K562 (cell line): Measurements from ENCODE around the gene ANKS1B. TPM values are rescaled to one million over a fixed set of nuclear protein-coding genes. Genes with fewer than 3 reads are reported as not detected.
A peak's percentile ranks its signal among the peaks of the same experiment; 100 is the strongest.

Source experiments
- ATAC-seq: fragments of 200-7000 bp; cut with Tn5 transposase; 3 replicates; pipeline ENCODE4 v1.9.1; 2020; ENCODE audit warnings: moderate library complexity
- BruUV-seq: library from RNA; stranded (reverse); fragments of 400-500 nt; replicated peaks from 2 replicates; lab custom pipeline; 2021; lab: Mats Ljungman, UMichigan
- CTCF ChIA-PET: fragments of 300-600 bp; formaldehyde crosslinking; extraction: SDS; loops from one replicate; lab custom pipeline; 2021; ENCODE audit warnings: low intra/inter-chr PET ratio; lab: Yijun Ruan, JAX
- POLR2A ChIA-PET: fragments of 300-600, 350-650 bp; sonication (Branson Sonifier 250); formaldehyde crosslinking; extraction: SDS; loops from one replicate; lab custom pipeline; 2021; ENCODE audit warnings: antibody characterized with exemption, inconsistent platforms; lab: Yijun Ruan, JAX
- DNase-seq, 4 experiments: peaks; one replicate each; pipeline versions ENCODE4 v3.0.0 to v3.0.0-alpha.2; 2011 to 2018; ENCODE audit warnings: low spot score in 3 of 4, mixed read lengths in 3 of 4; ENCODE audit errors: extremely low read depth in 1 of 4
- FAIRE-seq: peaks from 2 replicates; lab custom pipeline; 2011; peaks lifted over from hg19 to GRCh38; lab: Jason Lieb, UNC
- H2AFZ ChIP-seq: 2 replicates; pipeline ENCODE4 v1.6.0; 2011; ENCODE audit warnings: low read depth, low read length, control low read depth, inconsistent platforms
- H3K27ac ChIP-seq: fragments of 200-600 bp; 3 replicates; pipeline ENCODE4 v1.8.0; 2011; ENCODE audit warnings: low read depth, mild to moderate bottlenecking, control low read depth, inconsistent platforms, low read length, moderate library complexity, mixed read lengths; ENCODE audit errors: extremely low read depth
- H3K27me3 ChIP-seq, 2 experiments: fragments of 300-600 bp in 1 of 2; 2 replicates in 1 of 2; 3 replicates in 1 of 2; pipeline versions ENCODE4 v1.6.0 to v1.8.0; 2011; ENCODE audit warnings: inconsistent platforms in 2 of 2, low read length in 2 of 2, mild to moderate bottlenecking in 1 of 2, mixed read lengths in 1 of 2, moderate library complexity in 1 of 2; ENCODE audit not compliant: control insufficient read depth in 2 of 2, insufficient read depth in 2 of 2
- H3K36me3 ChIP-seq: fragments of 300-600 bp; 3 replicates; pipeline ENCODE4 v1.8.0; 2011; ENCODE audit warnings: mild to moderate bottlenecking, low read length, inconsistent platforms; ENCODE audit not compliant: control insufficient read depth, insufficient read depth
- H3K4me1 ChIP-seq, 2 experiments: fragments of 200-600 bp in 1 of 2; replicated peaks in 1 of 2; 2 replicates in 1 of 2; 3 replicates in 1 of 2; pipeline versions ENCODE4 v1.5.1 to v1.8.0; 2011; ENCODE audit warnings: inconsistent platforms in 2 of 2, low read length in 2 of 2, mild to moderate bottlenecking in 1 of 2, mixed read lengths in 1 of 2, moderate library complexity in 1 of 2; ENCODE audit not compliant: control insufficient read depth in 2 of 2, insufficient read depth in 2 of 2
- H3K4me2 ChIP-seq: 2 replicates; pipeline ENCODE4 v1.6.1; 2011; ENCODE audit warnings: low read length, control low read depth, inconsistent platforms, mixed read lengths; ENCODE audit not compliant: insufficient read depth
- H3K4me3 ChIP-seq: fragments of 200-600 bp; sonication (generic), shearing (Covaris generic); 2 replicates; pipeline ENCODE4 v1.5.1; 2016; ENCODE audit warnings: control low read depth, inconsistent platforms
- H3K79me2 ChIP-seq: fragments of 200-600 bp; 3 replicates; pipeline ENCODE4 v1.8.0; 2011; ENCODE audit warnings: low read length, inconsistent platforms; ENCODE audit not compliant: control insufficient read depth, insufficient read depth
- H3K9ac ChIP-seq, 2 experiments: 2 replicates each; pipeline versions ENCODE4 v1.6.0 to v1.6.1; 2011; ENCODE audit warnings: low read depth in 2 of 2, low read length in 2 of 2, control low read depth in 1 of 2, inconsistent platforms in 1 of 2, mild to moderate bottlenecking in 1 of 2, mixed read lengths in 1 of 2; ENCODE audit not compliant: insufficient read depth in 1 of 2
- H3K9me1 ChIP-seq: one replicate; pipeline ENCODE4 v1.6.0; 2011; ENCODE audit warnings: inconsistent platforms, mild to moderate bottlenecking, low read length, moderate library complexity; ENCODE audit not compliant: control insufficient read depth, insufficient read depth
- H3K9me3 ChIP-seq: replicated peaks from 2 replicates; pipeline ENCODE4 v1.5.1; 2011; ENCODE audit warnings: low read depth, low read length, inconsistent platforms; ENCODE audit not compliant: control insufficient read depth, insufficient read depth
- H4K20me1 ChIP-seq: replicated peaks from 2 replicates; pipeline ENCODE4 v1.6.1; 2011; ENCODE audit warnings: low read length, inconsistent platforms, mixed read lengths; ENCODE audit not compliant: control insufficient read depth, insufficient read depth
- DNMT1 ChIP-seq: fragments of 450-650 bp; IDR thresholded peaks from 2 replicates; pipeline ENCODE4 v1.6.1; 2016; ENCODE audit warnings: antibody characterized with exemption, mild to moderate bottlenecking
- EP400 ChIP-seq: fragments of 450-650 bp; IDR thresholded peaks from 2 replicates; pipeline ENCODE4 v1.6.1; 2017; ENCODE audit warnings: antibody characterized with exemption, mild to moderate bottlenecking, moderate library complexity
- FUS ChIP-seq: fragments of 200-400 bp; formaldehyde crosslinking; optimal IDR thresholded peaks from 2 replicates; pipeline ENCODE3; 2017; ENCODE audit warnings: low read depth, low read length
- MCM3 ChIP-seq: fragments of 450-650 bp; IDR thresholded peaks from 2 replicates; pipeline ENCODE4 v1.6.1; 2016
- PKNOX1 ChIP-seq: fragments of 450-650 bp; IDR thresholded peaks from 2 replicates; pipeline ENCODE4 v1.6.1; 2016
- RBM25 ChIP-seq: fragments of 200-400 bp; formaldehyde crosslinking; IDR thresholded peaks from 2 replicates; pipeline ENCODE4 v1.6.1; 2018; ENCODE audit warnings: low read length, low read depth, moderate library complexity; ENCODE audit not compliant: severe bottlenecking
- ZNF121 ChIP-seq: sonication (generic); formaldehyde crosslinking; conservative IDR thresholded peaks from 2 replicates; pipeline ENCODE4 v1.8.0; 2022; ENCODE audit warnings: missing genetic modification reagents
- ZNF655 ChIP-seq: fragments of 250-450 bp; sonication (Bioruptor Pico); IDR thresholded peaks from 2 replicates; pipeline ENCODE4 v1.5.0; 2021
- WGBS: fragments of 100-300 bp; shearing (Covaris generic); methylation state at CpG from one replicate; pipeline ENCODE4 v1.1.6; 2016; ENCODE audit warnings: low coverage, mixed read lengths; ENCODE audit not compliant: insufficient coverage; ENCODE audit errors: missing lambda C conversion rate; 5-methylcytosine and 5-hydroxymethylcytosine counted together
- in situ Hi-C: fragments of 300-500 bp; cut with MboI; formaldehyde crosslinking; loops from 4 replicates; pipeline ENCODE4 v1.15.0; 2018; ENCODE audit warnings: inconsistent platforms, mixed read lengths
- intact Hi-C: fragments of 100-400 bp; cut with micrococcal nuclease; formaldehyde crosslinking; loops from 2 replicates; pipeline ENCODE4 v1.14.2; 2022
- polyA plus RNA-seq, 8 experiments: library from polyadenylated mRNA; depleted of rRNA in 4 of 8; stranded (reverse) in 5 of 8; unstranded in 3 of 8; fragments of >200 nt; fragmentation: Nextera tagmentation in 2 of 8; fragmentation: Illumina TruSeq in 1 of 8; extraction: Ambion mirVana in 2 of 8; extraction: Trizol in 1 of 8; gene quantifications; 2 replicates each; pipeline versions ENCODE4 v1.2.1 to v1.2.3, GENCODE V29; 2011 to 2014; ENCODE audit warnings: inconsistent platforms in 1 of 8, missing spikeins in 1 of 8
- total RNA-seq, 7 experiments: library from RNA; depleted of rRNA in 6 of 7; stranded (reverse); fragments of >200 nt in 6 of 7; fragmentation: Illumina TruSeq in 2 of 7; extraction: Trizol in 2 of 7; gene quantifications; 2 replicates each; pipeline versions ENCODE4 v1.2.1 to v1.2.3, GENCODE V29; 2011 to 2021; ENCODE audit warnings: low replicate concordance in 1 of 7

ANKS1B gene
- total and polyA plus RNA-seq, 9 of the 15 experiments (the other 6 are each of a cell fraction or from before 2014, with no cell fraction given): 0.04 to 0.47 (median 0.28) TPM; not detected in 4

GRCh38 chr12:98791406-98791805, 1193.3 kb downstream of the ANKS1B start:
- no peak overlapping the region for H3K9ac ChIP-seq
- H4K20me1 ChIP-seq: no peaks in the 10 kb centered on the region
- TF ChIP-seq DNMT1: no peak
- TF ChIP-seq RBM25: peak; percentile 66
- TF ChIP-seq ZNF121 (CRISPR knock-in tag): peak; percentile 79
- FAIRE-seq (no peak), DNase-seq (no peak), ATAC-seq (no peak)
- no peaks in the 10 kb centered on the region for H3K36me3 ChIP-seq
- in situ Hi-C loops: no loop called here
- 4% methylated on average over 3 of the region's 3 CpGs for WGBS
- no peaks in the 10 kb centered on the region for H3K9me1 ChIP-seq
- no peak overlapping the region for H3K27ac ChIP-seq
- ChIA-PET CTCF (no interaction called here), POLR2A (no interaction called here)
- no peak overlapping the region for H3K4me3 ChIP-seq
- no peaks in the 10 kb centered on the region for H3K79me2 ChIP-seq
- H3K4me1 ChIP-seq: no peaks in the 10 kb centered on the region; a peak in 1 of 5 replicates
- H3K9me3 ChIP-seq: no peaks in the 10 kb centered on the region
- BruUV-seq: no TSS peak
- no peak overlapping the region for H2AFZ ChIP-seq
- intact Hi-C loops: loop anchor here (10.0 kb wide), 1 partner anchor 227 kb away; no protein-coding TSS in a partner anchor
- H3K4me2 ChIP-seq: no peak overlapping the region
- peaks cover 0 to 6% of the 10 kb centered on the region in 2 experiments; a peak in 2 of 5 replicates for H3K27me3 ChIP-seq

- 3% methylated on average over 5 of the region's 5 CpGs for WGBS
- in situ Hi-C loops: no loop called here
- peaks cover 0 to 8% of the 10 kb centered on the region in 2 experiments; a peak in 3 of 5 replicates for H3K27me3 ChIP-seq
- TF ChIP-seq ZNF655 (CRISPR knock-in tag): no peak
- no peak for TF ChIP-seq PKNOX1
- TF ChIP-seq MCM3: no peak
- no peak for TF ChIP-seq EP400
- no peak for TF ChIP-seq FUS
Observed at GRCh38 chr12:98788396-98788795, 1196.3 kb downstream of the ANKS1B start.

More at GRCh38 chr12:98788396-98788795, 1196.3 kb downstream of the ANKS1B start:
- Histone ChIP-seq H3K27ac (no peak overlapping the region), H3K9me3 (no peaks in the 10 kb centered on the region), H3K4me2 (no peak overlapping the region), H3K9ac (no peak overlapping the region), H3K36me3 (no peaks in the 10 kb centered on the region), H3K79me2 (no peaks in the 10 kb centered on the region), H3K4me3 (no peak overlapping the region), H3K4me1 (peaks cover 0 to 2% of the 10 kb centered on the region in 2 experiments; a peak in 1 of 5 replicates), H2AFZ (no peak overlapping the region), H3K9me1 (no peaks in the 10 kb centered on the region), H4K20me1 (no peaks in the 10 kb centered on the region)
- no TSS peak for BruUV-seq
- ATAC-seq (no peak; the same call in 2 of the 3 replicates), DNase-seq (no peak), FAIRE-seq (no peak)
- intact Hi-C loops: no loop called here
- POLR2A ChIA-PET: interaction anchor here (1.1 kb wide), 1 partner anchor 21 kb away, joined by 3 read pairs; no protein-coding TSS in a partner anchor
- CTCF ChIA-PET: no interaction called here
